ENCODE measurements around the gene MKNK2.
A peak's percentile ranks its signal among the peaks of the same experiment; 100 is the strongest.
"Not testable (repeated sequence)": the region's sequence is repeated elsewhere in the genome, so short reads cannot be mapped to it uniquely, and the experiment has no call there.

The MKNK2 gene

GRCh38 chr19:2050991-2051772 lies at the start of gene MKNK2:
Gene MKNK2, minus strand, starts transcription at chr19:2051244. Its CDS starts 393 bp downstream, at chr19:2050851.
- peak; percentile 87 for DNase-seq

GRCh38 chr19:2100719-2101061 lies 49.6 kb upstream of the MKNK2 start:
- DNase-seq = no peak

GRCh38 chr19:2099937-2100718 lies 49.1 kb upstream of the MKNK2 start:
- no peak for DNase-seq

- DNase-seq = no peak
These were observed 48.0 kb upstream of the MKNK2 start for GRCh38 chr19:2099054-2099501.

DNA sequence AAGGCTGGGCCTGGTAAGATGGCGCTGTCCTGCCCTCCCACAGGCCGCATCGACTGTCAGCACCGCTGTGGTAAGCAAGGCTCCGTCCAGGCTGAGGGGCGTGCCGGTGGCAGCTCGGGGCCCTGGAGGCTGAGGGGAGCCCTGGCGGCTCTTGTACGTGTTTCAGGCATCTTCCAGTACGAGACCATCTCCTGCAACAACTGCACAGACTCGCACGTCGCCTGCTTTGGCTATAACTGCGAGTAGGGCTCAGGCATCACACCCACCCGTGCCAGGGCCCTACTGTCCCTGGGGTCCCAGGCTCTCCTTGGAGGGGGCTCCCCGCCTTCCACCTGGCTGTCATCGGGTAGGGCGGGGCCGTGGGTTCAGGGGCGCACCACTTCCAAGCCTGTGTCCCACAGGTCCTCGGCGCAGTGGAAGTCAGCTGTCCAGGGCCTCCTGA lies 46.9 kb upstream of the MKNK2 start:
- no peak for DNase-seq

- DNase-seq = peak; percentile 31
These were observed 46.3 kb upstream of the MKNK2 start for GRCh38 chr19:2097203-2097885.

DNA sequence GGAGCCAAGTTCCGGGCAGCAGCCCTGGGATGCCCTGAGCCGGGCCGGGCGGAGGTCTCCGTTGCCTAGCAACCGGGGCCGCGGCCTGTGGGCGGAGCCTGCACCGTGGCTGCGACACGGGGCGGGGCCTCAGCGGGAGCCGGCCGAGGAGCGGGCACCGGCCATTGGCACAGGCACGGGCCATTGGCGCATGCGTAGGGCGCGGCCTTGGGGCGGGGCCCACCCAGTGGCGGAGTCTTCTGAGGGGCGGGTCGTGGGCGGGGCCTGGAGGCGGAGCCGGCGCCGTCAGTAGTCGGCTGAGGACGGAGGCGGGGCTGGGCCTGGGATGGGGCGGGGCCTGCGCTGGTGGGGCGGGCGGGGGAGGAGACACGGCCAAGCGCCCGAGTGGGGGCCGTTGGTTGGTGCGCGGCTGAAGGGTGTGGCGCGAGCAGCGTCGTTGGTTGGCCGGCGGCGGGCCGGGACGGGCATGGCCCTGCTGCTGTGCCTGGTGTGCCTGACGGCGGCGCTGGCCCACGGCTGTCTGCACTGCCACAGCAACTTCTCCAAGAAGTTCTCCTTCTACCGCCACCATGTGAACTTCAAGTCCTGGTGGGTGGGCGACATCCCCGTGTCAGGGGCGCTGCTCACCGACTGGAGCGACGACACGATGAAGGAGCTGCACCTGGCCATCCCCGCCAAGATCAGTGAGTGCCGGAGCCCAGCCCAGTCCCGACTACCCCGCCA lies 45.6 kb upstream of the MKNK2 start, which contains the start of gene IZUMO4:
Gene IZUMO4, plus strand, starts transcription at position 436 of the 723 bp plus-strand sequence. Its CDS starts 31 bp downstream, at position 467.
- DNase-seq = peak; percentile 94

GRCh38 chr19:2096034-2096479 lies 45.0 kb upstream of the MKNK2 start, which contains the start of gene MOB3A:
Gene MOB3A, minus strand, starts transcription at chr19:2096326. Its CDS starts 17,766 bp downstream, at chr19:2078560.
- peak; percentile 94 for DNase-seq

- not testable (repeated sequence) for DNase-seq
These were observed 41.0 kb upstream of the MKNK2 start for GRCh38 chr19:2091926-2092525.

- no peak for DNase-seq
These were observed 38.6 kb upstream of the MKNK2 start for GRCh38 chr19:2089727-2090053.

DNA sequence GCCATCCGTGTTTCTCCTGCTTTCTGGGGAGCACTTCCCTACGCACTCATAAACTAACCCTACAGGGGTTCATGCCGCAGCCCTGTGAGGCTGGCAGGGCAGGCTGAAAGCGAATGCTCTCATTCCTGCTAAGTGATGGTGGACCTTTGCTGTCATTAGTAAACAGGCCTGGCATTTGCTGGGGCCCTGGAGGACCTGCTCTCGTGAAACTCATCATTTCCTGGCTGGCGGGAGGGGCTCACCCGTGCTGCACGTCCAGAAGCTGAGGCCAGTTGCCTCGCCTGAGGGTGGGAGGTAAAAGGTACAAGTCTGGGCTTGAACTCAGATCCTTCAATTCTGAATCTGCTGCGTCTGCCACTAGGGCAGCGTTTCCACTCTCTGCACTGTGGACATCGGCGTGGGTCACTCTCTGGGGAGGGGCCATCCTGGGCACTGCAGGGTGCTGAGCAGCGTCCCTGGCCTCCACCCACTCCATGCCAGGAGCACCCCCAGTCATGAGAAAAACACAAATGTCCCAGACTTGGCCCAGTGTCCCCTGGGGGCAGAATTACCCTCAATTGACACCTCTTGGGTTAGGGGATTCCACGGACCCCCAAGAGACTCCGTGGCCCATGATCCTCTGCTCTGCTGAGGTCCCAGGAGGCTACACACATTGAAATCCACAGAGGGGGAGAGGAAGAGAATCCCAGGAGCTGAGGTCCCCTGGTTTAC lies 38.1 kb upstream of the MKNK2 start:
- no peak for DNase-seq

DNA sequence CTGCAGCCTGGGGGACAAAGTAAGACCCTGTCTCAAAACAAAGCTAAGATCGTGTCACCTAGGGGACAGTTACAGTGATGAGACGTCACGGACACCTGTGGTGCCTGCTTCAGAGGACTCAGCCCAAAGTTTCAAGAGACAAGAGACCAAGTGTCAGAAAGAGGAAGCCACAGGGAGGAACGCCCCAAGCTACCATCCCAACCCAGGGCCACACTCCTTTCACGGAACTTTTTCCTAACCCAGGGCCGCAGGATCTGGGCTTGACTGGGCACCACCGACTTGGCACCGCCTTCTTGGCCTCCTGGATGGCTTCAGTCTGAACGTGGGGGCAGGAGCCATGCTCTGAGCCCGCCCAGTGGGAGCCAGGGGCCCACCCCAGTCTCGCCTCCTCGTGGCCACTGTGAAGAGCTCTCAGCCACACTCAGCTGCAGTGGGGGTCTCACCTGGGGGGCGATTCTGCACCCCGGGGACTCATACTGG lies 36.6 kb upstream of the MKNK2 start:
- DNase-seq = no peak

DNA sequence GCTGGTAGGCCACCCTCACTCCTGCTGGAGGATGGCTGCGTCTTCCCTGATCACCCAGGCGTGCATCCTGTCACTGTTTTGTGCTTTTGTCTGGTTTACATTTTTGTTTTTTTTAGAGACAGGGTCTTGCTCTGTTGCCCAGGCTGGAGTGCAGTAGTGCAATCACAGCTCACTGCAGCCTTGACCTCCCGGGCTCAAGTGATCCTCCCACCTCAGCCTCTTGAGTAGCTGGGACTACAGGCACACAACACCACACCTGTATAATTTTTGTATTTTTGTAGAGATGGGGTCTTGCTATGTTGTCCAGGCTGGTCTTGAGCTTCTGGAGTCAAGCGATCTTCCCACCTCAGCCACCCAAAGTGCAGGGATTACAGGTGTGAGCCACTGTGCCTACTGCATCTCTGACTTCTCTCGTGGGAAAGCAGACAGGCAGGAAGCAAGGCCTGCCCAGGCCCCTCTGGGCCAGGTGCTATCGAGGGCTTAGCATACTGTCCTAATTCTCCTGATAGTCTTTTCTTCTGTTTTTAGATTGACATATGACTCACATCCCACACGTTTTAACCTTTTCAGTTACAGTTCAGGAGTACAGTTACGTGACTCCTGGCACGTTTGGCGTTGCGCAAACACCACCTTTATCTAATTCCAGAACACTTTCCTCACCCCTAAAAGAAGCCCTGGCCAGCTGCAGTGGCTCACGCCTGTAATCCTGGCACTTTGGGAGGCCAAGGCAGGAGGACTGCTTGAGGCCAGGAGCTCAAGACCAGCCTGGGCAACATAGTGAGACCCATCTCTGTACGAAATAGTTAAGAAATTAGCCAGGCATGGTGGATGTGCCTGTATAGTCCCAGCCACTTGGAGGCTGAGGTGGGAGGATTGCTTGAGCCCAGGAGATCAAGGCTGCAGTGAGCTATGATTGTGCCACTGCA lies 35.9 kb upstream of the MKNK2 start:
- not testable (repeated sequence) for DNase-seq

GRCh38 chr19:2084993-2085720 lies 34.1 kb upstream of the MKNK2 start:
- no peak for DNase-seq

GRCh38 chr19:2083174-2083854 lies 32.3 kb upstream of the MKNK2 start:
- no peak for DNase-seq

GRCh38 chr19:2081873-2082810 lies 31.1 kb upstream of the MKNK2 start:
- DNase-seq = no peak

DNA sequence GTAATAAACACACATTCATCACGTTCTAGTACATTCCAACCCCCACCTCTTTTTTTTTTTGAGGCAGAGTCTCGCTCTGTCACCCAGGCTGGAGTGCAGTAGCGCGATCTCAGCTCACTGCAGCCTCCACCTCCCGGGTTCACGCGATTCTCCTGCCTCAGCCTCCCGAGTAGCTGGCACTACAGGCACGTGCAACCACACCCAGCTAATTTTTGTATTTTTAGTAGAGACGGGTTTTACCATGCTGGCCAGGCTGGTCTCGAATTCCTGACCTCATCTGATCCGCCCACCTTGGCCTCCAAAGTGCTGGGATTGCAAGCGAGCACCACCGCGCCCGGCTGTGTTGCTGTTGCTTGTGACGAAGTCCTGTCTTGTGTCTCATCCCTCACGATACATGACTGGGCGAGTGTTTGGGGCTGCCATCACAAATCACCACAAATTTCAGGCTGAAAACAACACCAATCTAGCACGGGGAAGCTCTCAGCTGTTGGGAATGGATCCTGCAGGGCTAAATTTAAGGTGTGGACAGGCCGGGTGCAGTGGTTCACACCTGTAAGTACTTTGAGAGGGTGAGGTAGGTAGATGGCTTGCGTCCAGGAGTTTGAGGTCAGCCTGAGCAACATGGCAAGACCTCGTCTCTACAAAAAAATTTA lies 29.4 kb upstream of the MKNK2 start:
- DNase-seq = no peak

Measured in NCI-H1092 treated with DMSO at 0.1 percent for 48 hours (cell line).